Measurements from ENCODE around the gene CAMTA1.
A peak's percentile ranks its signal among the peaks of the same experiment; 100 is the strongest.

The CAMTA1 gene

GRCh38 chr1:7568053-7568452 lies 782.8 kb downstream of the CAMTA1 start:
- DNase-seq (ENCODE audit: low read depth, low spot score): no peak

- DNase-seq (ENCODE audit: low read depth, low spot score): no peak
These were observed 783.8 kb downstream of the CAMTA1 start for GRCh38 chr1:7568901-7569524.

DNA sequence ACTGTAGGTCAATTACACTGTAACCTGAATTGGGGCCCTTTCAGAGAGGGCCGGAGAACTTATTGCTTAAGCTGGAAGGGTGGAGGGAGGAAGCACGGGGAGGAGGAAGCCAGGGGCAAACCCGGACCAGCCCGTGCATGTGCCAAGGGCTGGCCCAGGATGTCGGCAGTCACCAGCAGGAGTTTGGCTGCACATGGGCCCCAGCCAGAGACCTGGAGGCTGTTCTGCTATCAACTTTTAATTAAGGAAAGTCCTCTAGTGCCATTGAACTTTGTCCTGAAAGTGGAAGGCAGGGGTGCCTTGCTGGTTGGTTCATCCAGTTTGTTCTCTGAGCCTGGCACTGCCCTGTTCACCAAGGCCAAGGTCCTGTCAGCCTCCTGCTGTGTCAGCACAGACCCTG lies 785.1 kb downstream of the CAMTA1 start:
- no peak for DNase-seq (ENCODE audit: low read depth, low spot score)

DNA sequence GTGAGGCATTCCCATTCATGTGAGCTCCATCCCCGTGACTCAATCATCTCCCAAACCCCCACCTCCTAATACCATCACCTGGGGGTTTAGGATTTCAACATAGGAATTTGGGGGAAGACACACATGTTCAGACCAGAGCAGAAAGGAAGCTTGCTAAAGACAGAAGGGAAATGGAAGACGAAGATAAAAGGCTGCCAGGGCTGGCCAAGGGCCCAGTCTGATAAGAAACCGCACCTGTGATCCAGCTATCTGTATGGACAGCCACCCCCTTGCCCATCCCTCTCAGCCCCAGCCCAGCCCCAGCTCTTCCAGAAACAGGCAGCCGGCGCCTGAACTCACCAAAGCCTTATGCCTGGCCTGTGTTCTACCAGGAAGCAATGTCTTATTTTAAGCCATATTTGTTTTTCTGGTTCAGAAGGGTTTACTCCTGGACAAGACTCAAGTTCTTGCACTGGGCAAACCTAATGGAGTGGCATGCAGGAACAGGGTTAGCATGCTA lies 787.4 kb downstream of the CAMTA1 start:
- DNase-seq (ENCODE audit: low read depth, low spot score): no peak

- DNase-seq (ENCODE audit: low read depth, low spot score): no peak
These were observed 788.2 kb downstream of the CAMTA1 start for GRCh38 chr1:7573481-7573880.

DNA sequence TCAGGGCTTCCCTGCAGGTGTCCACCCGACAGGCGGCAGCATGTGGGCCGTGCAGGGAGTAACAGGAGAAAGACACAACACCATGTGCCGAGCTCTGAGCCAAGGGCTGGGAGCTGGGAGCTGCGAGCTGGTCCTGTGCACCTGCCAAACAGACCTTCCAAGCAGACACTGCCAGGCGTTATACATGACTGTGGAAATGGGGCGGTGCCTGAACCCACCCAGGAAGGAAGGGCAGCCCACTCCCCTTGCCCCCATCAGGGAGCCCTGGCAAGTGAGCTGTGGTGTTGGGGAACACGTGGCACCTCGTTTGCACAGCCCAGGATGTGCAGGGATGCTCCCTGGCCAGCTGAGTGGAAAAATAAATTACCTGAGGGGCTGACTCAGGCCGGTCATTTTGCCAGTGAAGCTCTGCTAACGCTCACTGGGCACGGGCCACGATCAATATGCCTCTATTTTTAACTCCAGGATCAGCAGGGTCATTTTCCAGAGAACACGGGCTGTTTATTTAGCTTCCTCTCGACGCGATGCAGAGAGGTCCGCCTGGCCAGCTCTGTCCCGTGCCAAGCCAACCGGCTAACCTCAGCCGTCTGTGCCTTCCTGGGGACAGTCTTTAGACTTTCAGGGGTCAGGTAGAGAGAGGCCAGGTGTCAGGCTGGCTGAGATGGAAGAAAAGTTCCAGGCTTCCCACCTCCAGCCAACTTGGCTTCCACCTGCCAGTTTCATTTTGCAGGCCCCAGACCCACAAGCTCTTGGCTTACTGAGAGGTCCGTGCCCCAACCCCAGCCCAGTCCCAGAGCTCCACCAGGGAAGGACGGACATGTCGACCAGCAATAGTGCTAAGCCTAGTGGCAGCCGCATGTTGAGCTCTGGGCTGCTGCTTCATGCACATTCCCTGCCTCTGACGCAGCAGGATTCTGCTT lies 789.1 kb downstream of the CAMTA1 start:
- DNase-seq (ENCODE audit: low read depth, low spot score): no peak

- DNase-seq (ENCODE audit: low read depth, low spot score): no peak
These were observed 789.8 kb downstream of the CAMTA1 start for GRCh38 chr1:7575041-7575400.

DNA sequence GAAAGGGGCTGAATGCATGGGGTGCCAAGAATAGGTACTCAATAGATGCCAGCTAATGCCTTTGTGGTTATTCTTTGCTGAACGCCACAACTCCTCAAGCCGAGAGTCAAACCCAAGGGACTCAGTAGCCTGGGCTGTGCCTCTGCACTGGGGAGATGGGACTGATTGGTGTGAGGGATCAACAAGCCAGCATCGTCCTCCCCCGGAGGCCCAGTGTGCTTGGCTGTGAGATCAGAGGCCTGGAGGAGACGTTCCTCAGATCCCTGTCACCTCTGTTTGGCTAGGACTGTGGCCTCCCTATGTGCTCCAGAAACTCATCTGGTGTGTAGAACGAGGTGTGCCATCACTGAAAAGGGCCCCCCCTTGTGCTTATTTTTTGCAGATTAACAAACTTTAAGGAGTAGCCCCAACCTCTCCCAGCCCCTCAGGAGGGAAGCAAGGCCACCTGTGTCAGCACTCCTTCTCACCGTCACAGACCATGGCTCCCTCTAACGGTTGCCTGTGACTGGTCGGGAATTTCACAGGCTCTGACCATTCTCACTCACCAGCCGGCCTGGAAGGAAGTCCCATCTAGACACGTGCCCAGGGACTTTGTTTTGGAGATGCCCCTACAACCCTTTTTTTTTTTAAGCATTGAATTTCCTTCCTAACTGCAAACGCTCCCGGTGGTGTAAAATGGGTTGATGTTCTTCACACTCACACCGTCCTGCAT lies 791.8 kb downstream of the CAMTA1 start:
- peak; percentile 42 for DNase-seq (ENCODE audit: low read depth, low spot score)

GRCh38 chr1:7578206-7578605 lies 793.0 kb downstream of the CAMTA1 start:
- DNase-seq (ENCODE audit: low read depth, low spot score): no peak

DNA sequence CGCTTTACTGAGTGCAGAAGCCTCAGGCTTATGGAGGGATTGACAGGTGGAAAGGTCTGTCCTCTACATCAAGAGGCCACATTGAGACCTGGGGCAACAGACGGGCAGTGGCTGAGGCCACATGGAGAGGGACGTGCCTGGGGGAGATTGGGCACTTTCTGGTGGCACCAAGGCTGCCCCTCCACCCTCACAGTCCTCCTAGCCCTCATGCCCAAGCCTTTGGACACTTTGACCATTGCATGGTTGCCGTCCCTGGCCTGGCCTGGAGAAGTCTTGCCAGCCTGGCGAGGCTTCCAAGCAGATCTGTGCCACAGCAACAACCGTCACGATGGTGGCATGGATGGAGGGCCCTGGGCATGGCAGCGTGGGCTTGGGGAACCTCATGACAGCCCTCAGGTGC lies 793.8 kb downstream of the CAMTA1 start:
- no peak for DNase-seq (ENCODE audit: low read depth, low spot score)

DNA sequence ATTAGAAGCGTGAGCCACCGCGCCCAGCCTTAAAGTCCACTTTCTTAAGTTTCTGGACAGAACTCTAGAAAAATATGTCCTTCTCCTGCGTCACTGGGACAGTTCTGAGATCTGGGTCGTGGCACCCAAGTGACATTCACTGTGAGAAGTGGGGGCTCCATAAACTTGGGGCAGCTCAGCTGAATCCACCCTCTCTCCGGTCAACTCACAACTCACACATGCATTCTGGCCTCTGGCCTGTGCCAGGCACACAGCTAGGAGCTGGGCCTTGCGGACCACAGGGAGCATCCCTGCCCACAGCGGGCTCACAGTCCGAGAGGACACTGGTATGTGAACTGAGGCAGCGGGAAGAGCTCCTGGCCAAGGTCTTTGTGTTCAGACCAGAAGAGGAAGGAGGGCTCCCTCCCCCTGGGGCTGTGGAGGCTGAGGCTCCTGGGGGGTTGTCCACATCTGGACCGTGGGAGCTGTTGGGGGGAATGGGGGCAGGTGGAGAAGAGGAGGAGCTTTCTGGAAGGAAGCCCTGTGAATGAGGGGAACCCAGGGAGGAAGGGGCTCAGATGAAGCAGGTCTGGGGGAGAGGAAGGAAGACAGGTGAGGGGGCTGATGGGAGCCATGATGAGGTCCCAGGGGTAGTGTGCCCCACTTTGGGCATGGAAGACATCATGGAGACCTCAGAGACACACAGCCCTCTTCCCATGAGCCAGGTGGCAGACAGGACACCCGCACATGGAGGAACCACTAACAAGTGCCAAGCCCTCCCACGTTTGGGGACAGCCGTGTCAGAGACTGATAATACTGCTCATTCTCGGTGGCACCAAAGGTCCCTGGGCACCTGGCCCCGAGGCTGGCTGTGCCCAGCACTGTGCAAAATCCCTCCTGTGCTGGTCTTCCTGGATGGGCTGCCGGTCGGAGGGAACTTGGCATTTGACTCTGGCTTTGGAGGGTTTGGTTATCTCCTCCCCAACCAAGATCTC lies 794.9 kb downstream of the CAMTA1 start:
- DNase-seq (ENCODE audit: low read depth, low spot score): no peak

DNA sequence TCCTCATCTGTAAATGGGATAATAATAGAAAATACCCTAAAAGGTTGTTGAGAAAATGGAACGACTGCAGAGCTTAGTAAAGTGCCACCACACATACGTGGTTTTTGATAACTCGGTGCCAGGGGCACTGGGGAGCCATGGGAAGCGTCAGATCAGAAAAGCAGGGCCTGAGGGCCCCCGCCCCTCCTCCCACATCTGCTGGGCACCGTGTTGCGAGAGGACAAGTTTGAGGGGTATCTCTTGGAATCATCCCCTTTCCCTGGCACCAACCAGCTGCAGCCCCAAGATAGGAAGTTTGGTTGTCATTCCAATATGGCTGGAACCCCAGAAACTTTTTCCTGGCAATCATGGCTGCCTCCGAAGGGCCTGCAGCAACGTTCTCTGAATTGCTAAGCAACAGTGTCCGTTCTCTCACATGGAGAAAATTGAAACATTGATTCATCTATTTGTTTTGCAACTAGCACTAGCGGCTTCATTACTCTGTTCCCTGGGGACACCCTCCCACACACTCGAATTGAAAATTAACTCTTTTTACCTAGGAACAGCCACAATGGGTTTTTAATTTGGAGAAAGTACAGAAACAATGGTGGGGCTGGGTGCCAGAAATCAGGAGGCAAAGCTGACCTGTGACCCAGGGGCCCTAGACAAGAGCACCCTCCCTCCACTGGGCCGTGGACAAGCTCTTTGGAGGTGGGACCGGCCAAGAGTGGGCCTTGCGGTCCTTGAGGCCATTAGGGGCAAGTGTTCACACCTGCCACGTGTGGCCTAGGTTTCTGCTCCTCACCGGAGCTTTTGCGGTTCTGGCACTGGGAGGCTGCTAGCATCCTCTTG lies 795.9 kb downstream of the CAMTA1 start:
- DNase-seq (ENCODE audit: low read depth, low spot score): no peak

DNA sequence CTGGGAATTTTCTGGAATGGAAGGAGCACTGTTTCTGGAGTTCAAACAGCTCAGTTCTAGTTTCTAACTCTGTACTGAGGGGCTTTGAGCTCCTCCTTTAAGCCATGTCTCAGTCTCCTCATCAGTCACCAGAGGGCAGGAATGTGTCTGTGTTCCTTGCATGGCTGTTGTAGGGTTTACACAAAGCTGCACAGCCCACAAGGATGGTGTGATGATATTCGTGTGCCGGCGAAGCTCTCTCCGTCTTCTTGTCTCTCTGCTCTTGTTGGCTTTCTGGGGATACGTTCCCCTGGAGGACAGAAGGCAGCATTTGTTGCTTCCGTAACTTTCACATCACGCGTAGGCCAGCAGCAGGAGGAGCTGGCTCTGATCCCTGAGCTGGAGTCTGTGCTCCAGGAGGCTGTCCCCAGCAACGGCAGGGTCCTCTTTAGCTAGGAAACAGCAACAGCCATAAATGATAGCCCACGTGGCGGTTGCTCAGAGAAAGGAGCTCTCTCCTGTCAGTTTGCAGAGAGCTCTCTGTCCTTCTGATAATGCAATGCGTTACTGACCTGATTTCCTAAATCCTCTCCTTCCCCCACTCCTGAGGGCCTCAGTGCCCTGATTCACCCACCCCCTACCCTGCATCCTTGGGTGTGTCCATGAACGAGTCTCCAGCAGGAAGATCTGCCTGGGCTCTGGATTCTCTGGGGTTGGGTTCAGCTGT lies 796.7 kb downstream of the CAMTA1 start:
- no peak for DNase-seq (ENCODE audit: low read depth, low spot score)

- no peak for DNase-seq (ENCODE audit: low read depth, low spot score)
These were observed 797.3 kb downstream of the CAMTA1 start for GRCh38 chr1:7582460-7582972.

DNA sequence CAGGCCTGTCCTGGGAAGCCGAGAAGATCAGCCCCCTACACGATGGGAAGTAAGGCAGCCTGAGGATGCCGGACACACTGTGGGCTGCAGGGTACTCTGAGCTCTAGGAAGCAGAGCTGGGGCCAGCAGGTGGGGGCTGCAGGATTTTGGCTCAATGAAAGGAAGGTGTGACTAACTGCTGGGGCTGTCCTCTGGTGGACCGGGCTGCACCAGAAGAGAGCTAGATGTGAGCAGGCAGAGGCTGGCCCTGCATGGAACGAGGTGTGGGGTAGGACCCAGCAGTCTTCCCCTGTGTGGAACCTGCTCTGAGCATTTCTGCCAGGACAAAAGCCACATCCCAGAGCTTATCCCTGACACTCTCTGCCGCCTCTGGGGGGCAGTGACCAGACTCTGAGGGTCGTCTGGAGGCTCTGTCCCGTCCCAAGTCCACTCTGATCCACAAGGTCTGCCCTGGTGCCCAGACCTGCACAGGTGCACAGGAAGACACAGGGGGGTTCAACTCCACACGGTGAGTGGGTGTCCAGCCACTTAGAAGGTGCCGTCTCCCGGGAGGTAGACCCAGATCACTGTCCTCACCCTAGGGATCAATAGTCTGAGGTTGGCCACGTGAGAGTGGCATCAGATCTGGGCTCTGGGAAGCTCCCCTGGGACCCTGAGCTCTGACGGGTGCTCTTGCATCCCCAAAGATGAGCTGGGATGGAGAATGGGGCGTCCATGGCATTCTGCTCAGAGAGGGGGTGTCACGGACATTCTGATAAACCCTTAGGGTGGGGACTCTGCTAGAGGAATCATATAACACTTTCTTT lies 798.2 kb downstream of the CAMTA1 start:
- DNase-seq (ENCODE audit: low read depth, low spot score): no peak

DNA sequence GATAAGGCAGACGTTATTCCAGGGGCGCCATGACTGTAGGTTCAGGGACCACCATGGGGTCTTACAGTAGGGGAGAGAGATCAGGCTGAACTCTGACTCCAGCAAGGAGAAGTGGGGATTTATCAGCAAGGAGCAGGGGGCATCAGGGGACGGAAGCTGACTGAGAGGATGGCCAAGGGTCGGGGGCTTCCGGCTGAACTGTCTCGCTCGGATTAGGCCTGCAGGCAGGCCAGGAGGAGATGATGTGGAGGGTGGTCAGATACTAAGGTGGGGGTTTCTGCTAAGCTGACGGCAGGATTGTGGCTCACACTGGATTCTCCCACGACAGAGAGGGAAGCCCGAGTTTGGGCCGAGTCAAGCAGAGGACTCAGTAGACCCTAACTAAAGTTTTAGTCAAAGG lies 798.9 kb downstream of the CAMTA1 start:
- no peak for DNase-seq (ENCODE audit: low read depth, low spot score)

- no peak for DNase-seq (ENCODE audit: low read depth, low spot score)
These were observed 799.4 kb downstream of the CAMTA1 start for GRCh38 chr1:7584643-7585042.

GRCh38 chr1:7585216-7585907 lies 800.1 kb downstream of the CAMTA1 start:
- no peak for DNase-seq (ENCODE audit: low read depth, low spot score)
